Peyer's patch (tissue), 4 donors: ENCODE data around the gene SUGCT. TPM values are rescaled to one million over a fixed set of nuclear protein-coding genes. Genes with fewer than 3 reads are reported as not detected.

ENCODE experiments used
- DNase-seq, 3 donors: peaks; one replicate each; pipeline ENCODE4 v3.0.0-alpha.2; 2017 to 2019
- H3K27ac ChIP-seq, 4 donors: fragments of 200-600 bp; sonication (generic); one replicate each; pipeline ENCODE4 v1.5.1; 2016 to 2019
- H3K27me3 ChIP-seq, 2 donors: fragments of 200-600 bp; sonication (generic); one replicate each; pipeline ENCODE4 v1.5.1; 2019
- H3K36me3 ChIP-seq, 3 donors: fragments of 200-600 bp; sonication (generic); one replicate each; pipeline ENCODE4 v1.5.1; 2016 to 2019
- H3K4me1 ChIP-seq, 4 donors: fragments of 200-600 bp; sonication (generic); one replicate each; pipeline ENCODE4 v1.5.1; 2016 to 2019
- H3K4me3 ChIP-seq, 4 donors: fragments of 200-600 bp; sonication (generic); 1 replicate in 3 of 4; 2 replicates in 1 of 4; pipeline ENCODE4 v1.5.1; 2016 to 2019; ENCODE audit warnings: mild to moderate bottlenecking in 1 of 4
- H3K9me3 ChIP-seq, 4 donors: fragments of 200-600 bp; sonication (generic); one replicate each; pipeline ENCODE4 v1.5.1; 2016 to 2019; ENCODE audit warnings: mild to moderate bottlenecking in 1 of 4
- POLR2A ChIP-seq, 2 donors: fragments of 450-650 bp; IDR thresholded peaks; one replicate each; pipeline ENCODE4 v1.5.1; 2017; ENCODE audit warnings: antibody characterized with exemption in 2 of 2, mild to moderate bottlenecking in 2 of 2, moderate library complexity in 2 of 2
- total RNA-seq, 4 donors: library from RNA; depleted of rRNA; stranded (reverse); fragments of >200 nt; gene quantifications; one replicate each; pipeline ENCODE4 v1.1.0, GENCODE V29; 2016
- TF ChIP-seq, protein P1 (sequence below), 6 experiments: fragments of 450-650 bp in 4 of 6; fragments of 200-600 bp in 2 of 6; sonication (generic) in 1 of 6; IDR thresholded peaks; one replicate each; pipeline ENCODE4 v1.5.1; 2017 to 2019; ENCODE audit warnings: antibody characterized with exemption in 6 of 6, mild to moderate bottlenecking in 3 of 6, moderate library complexity in 1 of 6

The SUGCT gene
- total RNA-seq, 4 donors from 2014 or later = 6.4 to 8.9 (median 8.3) TPM; not detected in 1

- no peak overlapping the region for H3K4me3 ChIP-seq
- no peak for TF ChIP-seq POLR2A (IDR thresholded peaks at IDR 0.05)
- TF ChIP-seq, protein P1, sequence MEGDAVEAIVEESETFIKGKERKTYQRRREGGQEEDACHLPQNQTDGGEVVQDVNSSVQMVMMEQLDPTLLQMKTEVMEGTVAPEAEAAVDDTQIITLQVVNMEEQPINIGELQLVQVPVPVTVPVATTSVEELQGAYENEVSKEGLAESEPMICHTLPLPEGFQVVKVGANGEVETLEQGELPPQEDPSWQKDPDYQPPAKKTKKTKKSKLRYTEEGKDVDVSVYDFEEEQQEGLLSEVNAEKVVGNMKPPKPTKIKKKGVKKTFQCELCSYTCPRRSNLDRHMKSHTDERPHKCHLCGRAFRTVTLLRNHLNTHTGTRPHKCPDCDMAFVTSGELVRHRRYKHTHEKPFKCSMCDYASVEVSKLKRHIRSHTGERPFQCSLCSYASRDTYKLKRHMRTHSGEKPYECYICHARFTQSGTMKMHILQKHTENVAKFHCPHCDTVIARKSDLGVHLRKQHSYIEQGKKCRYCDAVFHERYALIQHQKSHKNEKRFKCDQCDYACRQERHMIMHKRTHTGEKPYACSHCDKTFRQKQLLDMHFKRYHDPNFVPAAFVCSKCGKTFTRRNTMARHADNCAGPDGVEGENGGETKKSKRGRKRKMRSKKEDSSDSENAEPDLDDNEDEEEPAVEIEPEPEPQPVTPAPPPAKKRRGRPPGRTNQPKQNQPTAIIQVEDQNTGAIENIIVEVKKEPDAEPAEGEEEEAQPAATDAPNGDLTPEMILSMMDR (IDR thresholded peaks at IDR 0.05) = no peak
- no peaks in the 10 kb centered on the region for H3K27me3 ChIP-seq
- DNase-seq = no peak
- H3K36me3 ChIP-seq = no peaks in the 10 kb centered on the region
- peaks cover 0 to 3% (median 0%) of the 10 kb centered on the region in 4 donors for H3K4me1 ChIP-seq
- no peak overlapping the region for H3K27ac ChIP-seq
- H3K9me3 ChIP-seq = no peaks in the 10 kb centered on the region
These were observed 660.8 kb downstream of the SUGCT start for GRCh38 chr7:40795607-40796006.

GRCh38 chr7:40796723-40797122 lies 661.9 kb downstream of the SUGCT start:
- Histone ChIP-seq H3K4me1 (peaks cover 0 to 3% (median 0%) of the 10 kb centered on the region in 4 donors), H3K27ac (no peak overlapping the region), H3K4me3 (no peak overlapping the region), H3K27me3 (no peaks in the 10 kb centered on the region), H3K36me3 (no peaks in the 10 kb centered on the region), H3K9me3 (no peaks in the 10 kb centered on the region)
- TF ChIP-seq, protein P1 (IDR thresholded peaks at IDR 0.05) = no peak
- TF ChIP-seq POLR2A (IDR thresholded peaks at IDR 0.05) = no peak
- no peak for DNase-seq

GRCh38 chr7:40798613-40799012 lies 663.8 kb downstream of the SUGCT start:
- H3K9me3 ChIP-seq = no peaks in the 10 kb centered on the region
- H3K4me3 ChIP-seq = no peak overlapping the region
- H3K27me3 ChIP-seq = no peaks in the 10 kb centered on the region
- no peak overlapping the region for H3K27ac ChIP-seq
- no peak for TF ChIP-seq POLR2A (IDR thresholded peaks at IDR 0.05)
- TF ChIP-seq, protein P1 (IDR thresholded peaks at IDR 0.05) = no peak
- peaks cover 0 to 3% (median 0%) of the 10 kb centered on the region in 4 donors for H3K4me1 ChIP-seq
- no peak for DNase-seq
- no peaks in the 10 kb centered on the region for H3K36me3 ChIP-seq

DNA sequence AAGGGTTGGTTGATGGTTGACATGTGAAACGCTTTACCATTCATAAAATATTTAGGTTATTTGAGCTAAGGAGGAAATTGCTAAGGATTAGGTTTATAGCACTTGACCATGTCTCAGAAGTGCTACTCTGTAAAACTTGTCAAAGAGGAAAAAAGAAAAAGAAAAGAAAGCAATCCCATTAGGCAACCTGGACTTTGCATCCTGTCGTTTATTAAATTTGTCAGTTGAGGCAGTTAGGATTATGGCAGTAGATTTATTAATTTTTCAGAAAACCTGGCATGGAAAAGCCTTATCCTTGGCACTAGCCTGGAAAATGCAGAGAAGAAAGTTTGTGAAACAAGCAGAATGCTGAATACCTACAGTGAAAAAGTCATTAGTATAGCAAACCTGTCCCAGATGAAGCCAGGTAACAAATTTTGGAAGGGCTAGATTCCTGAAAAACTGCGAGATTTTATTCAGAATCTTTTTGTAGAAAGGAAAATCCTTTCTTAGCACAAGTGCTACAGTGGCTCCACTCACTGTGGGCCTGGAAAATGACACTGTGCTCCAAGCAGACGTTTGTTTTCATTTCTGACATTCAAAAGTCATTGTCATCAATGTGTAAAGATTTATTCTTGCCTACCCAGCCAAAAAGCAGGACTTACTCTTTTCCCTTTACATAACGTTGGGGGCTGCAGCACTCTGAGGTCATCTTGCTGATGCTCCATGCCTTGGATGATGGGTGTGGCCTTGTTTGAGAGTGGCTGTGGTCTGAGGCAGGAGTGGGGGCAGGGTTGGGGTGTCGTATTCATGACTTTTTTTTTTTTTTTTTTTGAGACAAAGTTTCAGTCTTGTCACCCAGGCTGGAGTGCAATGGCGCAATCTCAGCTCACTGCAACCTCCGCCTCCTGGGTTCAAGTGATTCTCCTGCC lies 664.9 kb downstream of the SUGCT start:
- H3K9me3 ChIP-seq = no peaks in the 10 kb centered on the region
- TF ChIP-seq, protein P1 (IDR thresholded peaks at IDR 0.05) = no peak
- TF ChIP-seq POLR2A (IDR thresholded peaks at IDR 0.05) = no peak
- no peak overlapping the region for H3K4me3 ChIP-seq
- peaks cover 0 to 5% (median 0%) of the 10 kb centered on the region in 4 donors for H3K4me1 ChIP-seq
- H3K36me3 ChIP-seq = no peaks in the 10 kb centered on the region
- no peak for DNase-seq
- no peak overlapping the region for H3K27ac ChIP-seq
- no peaks in the 10 kb centered on the region for H3K27me3 ChIP-seq

DNA sequence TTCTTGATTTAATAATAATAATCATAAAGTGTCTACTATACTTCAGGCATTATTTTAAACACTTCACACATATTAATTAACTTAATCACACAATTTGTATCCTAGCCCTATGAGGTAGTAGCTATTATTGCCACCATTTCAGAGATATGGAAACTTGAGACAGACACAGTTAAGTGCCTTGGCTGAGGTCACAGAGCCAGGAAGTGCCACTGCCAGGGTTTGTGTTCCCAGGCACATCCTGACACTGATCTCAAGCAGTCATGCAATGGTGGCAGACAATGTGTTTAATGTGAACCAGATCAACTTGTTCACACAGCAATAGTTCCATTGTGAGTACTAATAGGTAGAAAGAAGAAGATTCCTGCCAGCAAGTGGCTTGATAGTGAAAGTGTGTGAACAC lies 666.0 kb downstream of the SUGCT start:
- H3K9me3 ChIP-seq = no peaks in the 10 kb centered on the region
- no peaks in the 10 kb centered on the region for H3K36me3 ChIP-seq
- no peak overlapping the region for H3K27ac ChIP-seq
- DNase-seq = no peak
- H3K27me3 ChIP-seq = no peaks in the 10 kb centered on the region
- H3K4me3 ChIP-seq = no peak overlapping the region
- TF ChIP-seq, protein P1 (IDR thresholded peaks at IDR 0.05) = no peak
- no peak for TF ChIP-seq POLR2A (IDR thresholded peaks at IDR 0.05)
- H3K4me1 ChIP-seq = peaks cover 0 to 9% (median 0%) of the 10 kb centered on the region in 4 donors
